ENCODE results near the gene GTF3A. TPM values are rescaled to one million over a fixed set of nuclear protein-coding genes. Genes with fewer than 3 reads are reported as not detected.

The GTF3A gene
- total and polyA plus RNA-seq, 9 of the 15 experiments (the other 6 are each of a cell fraction or from before 2014, with no cell fraction given), result 47.5 to 303 (median 174) TPM

DNA sequence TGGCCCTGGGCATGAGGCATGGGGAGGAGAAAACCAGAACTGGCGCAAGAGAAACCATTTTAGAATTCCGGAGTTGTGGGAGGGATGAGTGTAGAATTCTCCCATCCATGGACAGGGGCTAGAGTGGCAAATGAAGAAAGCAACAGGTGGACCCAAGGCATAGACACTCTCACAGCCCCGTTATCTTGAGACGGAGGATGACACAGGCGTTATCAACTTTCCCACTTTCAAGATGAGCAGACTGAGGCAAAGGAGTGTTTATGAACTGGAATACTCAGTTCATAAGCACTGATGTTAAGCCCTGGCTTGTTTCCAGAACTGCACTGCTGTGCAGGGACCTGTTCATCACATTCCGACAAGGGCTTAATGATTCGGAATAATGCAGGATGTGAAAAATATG, 1.1 kb upstream of the GTF3A start (continued):
- TF ChIP-seq, protein P1, sequence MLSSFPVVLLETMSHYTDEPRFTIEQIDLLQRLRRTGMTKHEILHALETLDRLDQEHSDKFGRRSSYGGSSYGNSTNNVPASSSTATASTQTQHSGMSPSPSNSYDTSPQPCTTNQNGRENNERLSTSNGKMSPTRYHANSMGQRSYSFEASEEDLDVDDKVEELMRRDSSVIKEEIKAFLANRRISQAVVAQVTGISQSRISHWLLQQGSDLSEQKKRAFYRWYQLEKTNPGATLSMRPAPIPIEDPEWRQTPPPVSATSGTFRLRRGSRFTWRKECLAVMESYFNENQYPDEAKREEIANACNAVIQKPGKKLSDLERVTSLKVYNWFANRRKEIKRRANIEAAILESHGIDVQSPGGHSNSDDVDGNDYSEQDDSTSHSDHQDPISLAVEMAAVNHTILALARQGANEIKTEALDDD (IDR thresholded peaks at IDR 0.05), result no peak
- TF ChIP-seq, protein P2, sequence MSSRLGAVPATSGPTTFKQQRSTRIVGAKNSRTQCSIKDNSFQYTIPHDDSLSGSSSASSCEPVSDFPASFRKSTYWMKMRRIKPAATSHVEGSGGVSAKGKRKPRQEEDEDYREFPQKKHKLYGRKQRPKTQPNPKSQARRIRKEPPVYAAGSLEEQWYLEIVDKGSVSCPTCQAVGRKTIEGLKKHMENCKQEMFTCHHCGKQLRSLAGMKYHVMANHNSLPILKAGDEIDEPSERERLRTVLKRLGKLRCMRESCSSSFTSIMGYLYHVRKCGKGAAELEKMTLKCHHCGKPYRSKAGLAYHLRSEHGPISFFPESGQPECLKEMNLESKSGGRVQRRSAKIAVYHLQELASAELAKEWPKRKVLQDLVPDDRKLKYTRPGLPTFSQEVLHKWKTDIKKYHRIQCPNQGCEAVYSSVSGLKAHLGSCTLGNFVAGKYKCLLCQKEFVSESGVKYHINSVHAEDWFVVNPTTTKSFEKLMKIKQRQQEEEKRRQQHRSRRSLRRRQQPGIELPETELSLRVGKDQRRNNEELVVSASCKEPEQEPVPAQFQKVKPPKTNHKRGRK (tag; IDR thresholded peaks at IDR 0.05), result no peak
- TF ChIP-seq NCOA4 (IDR thresholded peaks at IDR 0.05; ENCODE audit: partially characterized antibody) (no peak), CC2D1A (IDR thresholded peaks at IDR 0.05) (no peak), MEF2A (IDR thresholded peaks at IDR 0.05; ENCODE audit: control insufficient read depth, low read depth, low read length) (no peak), CCAR2 (IDR thresholded peaks at IDR 0.05; ENCODE audit: low read depth, low read length) (no peak), FOXK2 (conservative IDR thresholded peaks at IDR 0.05 in 1 of 2, IDR thresholded peaks at IDR 0.05 in 1 of 2; ENCODE audit: low read depth in 2 of 2) (no peak)
- TF ChIP-seq, protein P3, sequence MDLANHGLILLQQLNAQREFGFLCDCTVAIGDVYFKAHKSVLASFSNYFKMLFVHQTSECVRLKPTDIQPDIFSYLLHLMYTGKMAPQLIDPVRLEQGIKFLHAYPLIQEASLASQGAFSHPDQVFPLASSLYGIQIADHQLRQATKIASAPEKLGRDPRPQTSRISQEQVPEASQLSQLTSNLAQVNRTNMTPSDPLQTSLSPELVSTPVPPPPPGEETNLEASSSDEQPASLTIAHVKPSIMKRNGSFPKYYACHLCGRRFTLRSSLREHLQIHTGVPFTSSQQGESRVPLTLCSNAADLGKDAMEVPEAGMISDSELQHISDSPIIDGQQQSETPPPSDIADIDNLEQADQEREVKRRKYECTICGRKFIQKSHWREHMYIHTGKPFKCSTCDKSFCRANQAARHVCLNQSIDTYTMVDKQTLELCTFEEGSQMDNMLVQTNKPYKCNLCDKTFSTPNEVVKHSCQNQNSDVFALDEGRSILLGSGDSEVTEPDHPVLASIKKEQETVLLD (IDR thresholded peaks at IDR 0.05), result no peak
- TF ChIP-seq, protein P4, sequence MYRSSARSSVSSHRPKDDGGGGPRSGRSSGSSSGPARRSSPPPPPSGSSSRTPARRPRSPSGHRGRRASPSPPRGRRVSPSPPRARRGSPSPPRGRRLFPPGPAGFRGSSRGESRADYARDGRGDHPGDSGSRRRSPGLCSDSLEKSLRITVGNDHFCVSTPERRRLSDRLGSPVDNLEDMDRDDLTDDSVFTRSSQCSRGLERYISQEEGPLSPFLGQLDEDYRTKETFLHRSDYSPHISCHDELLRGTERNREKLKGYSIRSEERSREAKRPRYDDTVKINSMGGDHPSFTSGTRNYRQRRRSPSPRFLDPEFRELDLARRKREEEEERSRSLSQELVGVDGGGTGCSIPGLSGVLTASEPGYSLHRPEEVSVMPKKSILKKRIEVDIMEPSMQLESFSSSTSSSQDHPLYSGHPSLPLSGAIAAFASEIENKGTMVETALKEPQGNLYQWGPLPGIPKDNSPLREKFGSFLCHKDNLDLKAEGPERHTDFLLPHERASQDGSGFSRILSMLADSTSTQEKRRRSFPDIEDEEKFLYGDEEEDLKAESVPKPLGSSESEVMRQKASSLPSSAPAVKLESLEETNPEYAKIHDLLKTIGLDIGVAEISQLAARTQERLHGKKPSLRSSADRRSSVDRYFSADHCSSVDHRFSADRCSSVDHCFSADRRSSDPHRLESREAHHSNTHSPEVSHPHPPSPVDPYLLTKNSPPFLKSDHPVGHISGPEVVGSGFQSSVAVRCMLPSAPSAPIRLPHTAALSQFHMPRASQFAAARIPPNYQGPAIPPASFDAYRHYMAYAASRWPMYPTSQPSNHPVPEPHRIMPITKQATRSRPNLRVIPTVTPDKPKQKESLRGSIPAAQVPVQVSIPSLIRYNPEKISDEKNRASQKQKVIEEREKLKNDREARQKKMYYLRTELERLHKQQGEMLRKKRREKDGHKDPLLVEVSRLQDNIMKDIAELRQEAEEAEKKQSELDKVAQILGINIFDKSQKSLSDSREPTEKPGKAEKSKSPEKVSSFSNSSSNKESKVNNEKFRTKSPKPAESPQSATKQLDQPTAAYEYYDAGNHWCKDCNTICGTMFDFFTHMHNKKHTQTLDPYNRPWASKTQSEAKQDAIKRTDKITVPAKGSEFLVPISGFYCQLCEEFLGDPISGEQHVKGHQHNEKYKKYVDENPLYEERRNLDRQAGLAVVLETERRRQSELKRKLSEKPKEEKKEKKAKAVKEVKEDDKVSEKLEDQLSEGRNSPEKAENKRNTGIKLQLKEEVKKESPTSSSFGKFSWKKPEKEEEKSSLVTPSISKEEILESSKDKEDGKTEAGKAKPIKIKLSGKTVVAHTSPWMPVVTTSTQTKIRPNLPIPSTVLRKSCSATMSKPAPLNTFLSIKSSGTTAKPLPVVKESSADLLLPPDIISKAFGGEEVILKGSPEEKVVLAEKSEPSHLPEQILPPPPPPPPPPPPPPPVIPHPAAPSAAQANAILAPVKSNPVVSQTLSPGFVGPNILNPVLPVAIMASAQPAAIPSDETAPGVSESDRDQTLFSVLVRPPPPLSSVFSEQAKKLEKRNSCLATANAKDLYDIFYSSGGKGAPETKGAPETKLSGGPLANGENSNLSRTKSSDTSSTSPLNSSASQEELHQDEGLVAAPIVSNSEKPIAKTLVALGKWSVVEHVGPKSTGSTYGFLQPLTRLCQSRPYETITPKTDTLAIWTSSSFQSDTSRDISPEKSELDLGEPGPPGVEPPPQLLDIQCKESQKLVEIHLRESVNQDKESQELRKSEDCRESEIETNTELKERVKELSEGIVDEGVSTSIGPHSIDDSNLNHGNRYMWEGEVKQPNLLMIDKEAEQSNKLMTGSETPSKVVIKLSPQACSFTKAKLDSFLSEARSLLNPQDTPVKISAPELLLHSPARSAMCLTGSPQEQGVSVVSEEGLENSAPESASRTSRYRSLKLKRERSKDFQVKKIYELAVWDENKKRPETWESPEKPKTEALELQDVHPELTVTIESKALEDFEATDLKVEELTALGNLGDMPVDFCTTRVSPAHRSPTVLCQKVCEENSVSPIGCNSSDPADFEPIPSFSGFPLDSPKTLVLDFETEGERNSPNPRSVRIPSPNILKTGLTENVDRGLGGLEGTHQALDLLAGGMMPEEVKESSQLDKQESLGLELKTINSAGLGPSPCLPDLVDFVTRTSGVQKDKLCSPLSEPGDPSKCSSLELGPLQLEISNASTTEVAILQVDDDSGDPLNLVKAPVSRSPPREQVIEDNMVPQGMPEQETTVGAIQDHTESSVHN (IDR thresholded peaks at IDR 0.05; ENCODE audit: borderline replicate concordance in 1 of 2, low read depth in 1 of 2), result no peak
- TF ChIP-seq, protein P5, sequence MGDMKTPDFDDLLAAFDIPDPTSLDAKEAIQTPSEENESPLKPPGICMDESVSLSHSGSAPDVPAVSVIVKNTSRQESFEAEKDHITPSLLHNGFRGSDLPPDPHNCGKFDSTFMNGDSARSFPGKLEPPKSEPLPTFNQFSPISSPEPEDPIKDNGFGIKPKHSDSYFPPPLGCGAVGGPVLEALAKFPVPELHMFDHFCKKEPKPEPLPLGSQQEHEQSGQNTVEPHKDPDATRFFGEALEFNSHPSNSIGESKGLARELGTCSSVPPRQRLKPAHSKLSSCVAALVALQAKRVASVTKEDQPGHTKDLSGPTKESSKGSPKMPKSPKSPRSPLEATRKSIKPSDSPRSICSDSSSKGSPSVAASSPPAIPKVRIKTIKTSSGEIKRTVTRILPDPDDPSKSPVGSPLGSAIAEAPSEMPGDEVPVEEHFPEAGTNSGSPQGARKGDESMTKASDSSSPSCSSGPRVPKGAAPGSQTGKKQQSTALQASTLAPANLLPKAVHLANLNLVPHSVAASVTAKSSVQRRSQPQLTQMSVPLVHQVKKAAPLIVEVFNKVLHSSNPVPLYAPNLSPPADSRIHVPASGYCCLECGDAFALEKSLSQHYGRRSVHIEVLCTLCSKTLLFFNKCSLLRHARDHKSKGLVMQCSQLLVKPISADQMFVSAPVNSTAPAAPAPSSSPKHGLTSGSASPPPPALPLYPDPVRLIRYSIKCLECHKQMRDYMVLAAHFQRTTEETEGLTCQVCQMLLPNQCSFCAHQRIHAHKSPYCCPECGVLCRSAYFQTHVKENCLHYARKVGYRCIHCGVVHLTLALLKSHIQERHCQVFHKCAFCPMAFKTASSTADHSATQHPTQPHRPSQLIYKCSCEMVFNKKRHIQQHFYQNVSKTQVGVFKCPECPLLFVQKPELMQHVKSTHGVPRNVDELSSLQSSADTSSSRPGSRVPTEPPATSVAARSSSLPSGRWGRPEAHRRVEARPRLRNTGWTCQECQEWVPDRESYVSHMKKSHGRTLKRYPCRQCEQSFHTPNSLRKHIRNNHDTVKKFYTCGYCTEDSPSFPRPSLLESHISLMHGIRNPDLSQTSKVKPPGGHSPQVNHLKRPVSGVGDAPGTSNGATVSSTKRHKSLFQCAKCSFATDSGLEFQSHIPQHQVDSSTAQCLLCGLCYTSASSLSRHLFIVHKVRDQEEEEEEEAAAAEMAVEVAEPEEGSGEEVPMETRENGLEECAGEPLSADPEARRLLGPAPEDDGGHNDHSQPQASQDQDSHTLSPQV (IDR thresholded peaks at IDR 0.05), result 0 out of 2 replicates have a peak, but pooled peaks have one; percentile 32

Measured in K562 (cell line).